Endothelial cell of umbilical vein (primary cell): Measurements from ENCODE around the gene SLC22A17. TPM values are rescaled to one million over a fixed set of nuclear protein-coding genes. Genes with fewer than 3 reads are reported as not detected.
"Not testable (repeated sequence)": the region's sequence is repeated elsewhere in the genome, so short reads cannot be mapped to it uniquely, and the experiment has no call there.

Source experiments
- BruUV-seq: library from RNA; stranded (reverse); fragments of 400-500 nt; replicated peaks from 2 replicates; lab custom pipeline; 2021; lab: Mats Ljungman, UMichigan
- CTCF ChIA-PET: fragments of 300-600, 350-600 bp; sonication (Branson Sonifier 250); formaldehyde crosslinking; loops from one replicate; lab custom pipeline; 2021; ENCODE audit warnings: antibody characterized with exemption, inconsistent platforms; lab: Charles Lee
- POLR2A ChIA-PET: fragments of 300-600, 350-600 bp; sonication (Branson Sonifier 250); formaldehyde crosslinking; loops from one replicate; lab custom pipeline; 2021; ENCODE audit warnings: antibody characterized with exemption, inconsistent platforms; lab: Charles Lee
- DNase-seq: peaks from one replicate; pipeline ENCODE4 v3.0.0-alpha.2; 2011; ENCODE audit warnings: low read depth, low spot score
- FAIRE-seq: peaks from 2 replicates; lab custom pipeline; 2011; peaks lifted over from hg19 to GRCh38; lab: Jason Lieb, UNC
- H2AFZ ChIP-seq: 2 replicates; pipeline ENCODE4 v1.6.0; 2012; ENCODE audit warnings: low read depth, low read length, control low read depth, inconsistent platforms
- H3K27ac ChIP-seq: 2 replicates; pipeline ENCODE4 v1.5.1; 2011; ENCODE audit warnings: low read depth, mild to moderate bottlenecking, control low read depth, low read length, moderate library complexity; ENCODE audit not compliant: insufficient read depth
- H3K27me3 ChIP-seq, 2 experiments: 2 replicates each; pipeline versions ENCODE4 v1.6.0 to v1.6.1; 2011; ENCODE audit warnings: low read length in 2 of 2, mixed read lengths in 1 of 2; ENCODE audit not compliant: control insufficient read depth in 2 of 2, insufficient read depth in 2 of 2
- H3K36me3 ChIP-seq, 2 experiments: 2 replicates in 1 of 2; 3 replicates in 1 of 2; pipeline ENCODE4 v1.5.1; 2011; ENCODE audit warnings: low read length in 2 of 2, mild to moderate bottlenecking in 1 of 2, moderate library complexity in 1 of 2; ENCODE audit not compliant: control insufficient read depth in 2 of 2, insufficient read depth in 2 of 2; ENCODE audit errors: extremely low read depth in 1 of 2
- H3K4me1 ChIP-seq: 3 replicates; pipeline ENCODE4 v1.5.1; 2011; ENCODE audit warnings: mild to moderate bottlenecking, low read length; ENCODE audit not compliant: control insufficient read depth, insufficient read depth; ENCODE audit errors: extremely low read depth
- H3K4me2 ChIP-seq: 2 replicates; pipeline ENCODE4 v1.6.1; 2011; ENCODE audit warnings: low read length, control low read depth, mixed read lengths; ENCODE audit not compliant: insufficient read depth
- H3K4me3 ChIP-seq, 3 experiments: fragments of 200-600 bp in 1 of 3; sonication (generic), shearing (Covaris generic) in 1 of 3; replicated peaks in 1 of 3; 2 replicates each; pipeline ENCODE4 v1.5.1; 2011 to 2016; ENCODE audit warnings: control low read depth in 3 of 3, low read length in 3 of 3, mild to moderate bottlenecking in 2 of 3, inconsistent platforms in 1 of 3, low read depth in 1 of 3, moderate library complexity in 1 of 3; ENCODE audit not compliant: insufficient read depth in 1 of 3
- H3K79me2 ChIP-seq: 2 replicates; pipeline ENCODE4 v1.6.0; 2012; ENCODE audit warnings: low read length, inconsistent platforms; ENCODE audit not compliant: control insufficient read depth, insufficient read depth
- H3K9ac ChIP-seq: replicated peaks from 2 replicates; pipeline ENCODE3; 2011; ENCODE audit warnings: low read length, control low read depth; ENCODE audit not compliant: insufficient read depth; ENCODE audit errors: extremely low read depth
- H3K9me1 ChIP-seq: replicated peaks from 3 replicates; pipeline ENCODE4 v1.6.0; 2011; ENCODE audit warnings: mild to moderate bottlenecking, low read length; ENCODE audit not compliant: control insufficient read depth, insufficient read depth; ENCODE audit errors: extremely low read depth
- H3K9me3 ChIP-seq: replicated peaks from 2 replicates; pipeline ENCODE4 v1.5.1; 2012; ENCODE audit warnings: low read length, inconsistent platforms; ENCODE audit not compliant: control insufficient read depth, insufficient read depth
- H4K20me1 ChIP-seq: replicated peaks from 2 replicates; pipeline ENCODE3; 2011; ENCODE audit warnings: mild to moderate bottlenecking, low read length; ENCODE audit not compliant: control insufficient read depth, insufficient read depth; ENCODE audit errors: extremely low read depth
- JUN ChIP-seq: IDR thresholded peaks from 2 replicates; pipeline ENCODE4 v1.6.1; 2011; ENCODE audit warnings: borderline replicate concordance, low read depth; ENCODE audit not compliant: insufficient read length, insufficient read depth
- MAX ChIP-seq: IDR thresholded peaks from 2 replicates; pipeline ENCODE4 v1.6.1; 2011; ENCODE audit not compliant: insufficient read depth, insufficient read length
- MYC ChIP-seq: IDR thresholded peaks from one replicate; pipeline ENCODE4 v1.6.1; 2011; ENCODE audit warnings: mild to moderate bottlenecking, low read depth, low read length
- POLR2A ChIP-seq: IDR thresholded peaks from 2 replicates; pipeline ENCODE4 v1.6.1; 2012; ENCODE audit warnings: low read depth, mild to moderate bottlenecking, control low read depth, low read length
- POLR2AphosphoS5 ChIP-seq: IDR thresholded peaks from 2 replicates; pipeline ENCODE4 v1.6.1; 2012; ENCODE audit warnings: low read depth, mild to moderate bottlenecking, control low read depth, low read length, moderate library complexity; ENCODE audit not compliant: insufficient read depth
- dilution Hi-C: fragments of 300-500 bp; cut with MboI; formaldehyde crosslinking; loops from one replicate; pipeline ENCODE4 v1.15.0; 2019; ENCODE audit warnings: low sequenced_read_pairs; ENCODE audit not compliant: extremely low pct_ligation_motif_present
- intact Hi-C: fragments of 100-400 bp; cut with micrococcal nuclease; formaldehyde crosslinking; loops from one replicate; pipeline ENCODE4 v1.10.0; 2022
- polyA plus RNA-seq, 4 experiments: library from polyadenylated mRNA; depleted of rRNA in 3 of 4; stranded (reverse) in 3 of 4; unstranded in 1 of 4; fragments of >200 nt; gene quantifications; 2 replicates each; pipeline versions ENCODE4 v1.2.1 to v1.2.3, GENCODE V29; 2011 to 2012; ENCODE audit warnings: missing spikeins in 1 of 4
- total RNA-seq: library from RNA; stranded (reverse); gene quantifications from 2 replicates; pipeline ENCODE4 v1.2.3, GENCODE V29; 2021

SLC22A17 gene
- total and polyA plus RNA-seq, 2 donors (not counting 3 experiments of a cell fraction or from before 2014, with no cell fraction given): 2.9 to 4.6 TPM

GRCh38 chr14:23392613-23393012, 39.9 kb upstream of the SLC22A17 start:
- Histone ChIP-seq H4K20me1 (no peaks in the 10 kb centered on the region), H3K27ac (no peak overlapping the region), H3K4me3 (no peak overlapping the region), H2AFZ (no peak overlapping the region), H3K4me2 (no peak overlapping the region), H3K79me2 (no peaks in the 10 kb centered on the region), H3K27me3 (no peaks in the 10 kb centered on the region), H3K9me1 (no peaks in the 10 kb centered on the region), H3K4me1 (no peaks in the 10 kb centered on the region), H3K36me3 (no peaks in the 10 kb centered on the region), H3K9me3 (no peaks in the 10 kb centered on the region), H3K9ac (no peak overlapping the region)
- POLR2A ChIA-PET: no interaction called here
- CTCF ChIA-PET: interaction anchor here (2.2 kb wide), 1 partner anchor 12 kb away, joined by 10 read pairs; no protein-coding TSS in a partner anchor
- FAIRE-seq (no peak), DNase-seq (no peak)
- TF ChIP-seq MAX (no peak), JUN (no peak), MYC (no peak), POLR2AphosphoS5 (no peak), POLR2A (no peak)
- intact Hi-C loops: no loop called here
- dilution Hi-C loops: no loop called here
- BruUV-seq: no TSS peak

GRCh38 chr14:23389871-23390270, 37.2 kb upstream of the SLC22A17 start:
- POLR2A ChIA-PET, H3K4me2 ChIP-seq, H3K9me3 ChIP-seq, H3K36me3 ChIP-seq, H3K9me1 ChIP-seq, H4K20me1 ChIP-seq, BruUV-seq, H3K4me1 ChIP-seq, dilution Hi-C loops, H3K4me3 ChIP-seq, H3K9ac ChIP-seq, FAIRE-seq, H3K79me2 ChIP-seq, intact Hi-C loops, H3K27ac ChIP-seq, H3K27me3 ChIP-seq, DNase-seq, H2AFZ ChIP-seq: not testable (repeated sequence)
- CTCF ChIA-PET: interaction anchor here (2.3 kb wide), 1 partner anchor 10 kb away, joined by 10 read pairs; no protein-coding TSS in a partner anchor
